Osteocyte (in vitro differentiated cells): ENCODE measurements around the gene TMEM205. TPM values are rescaled to one million over a fixed set of nuclear protein-coding genes. Genes with fewer than 3 reads are reported as not detected.
A peak's percentile ranks its signal among the peaks of the same experiment; 100 is the strongest.

Source experiments
- DNase-seq: peaks from one replicate; pipeline ENCODE4 v3.0.0; 2021; ENCODE audit warnings: mixed read lengths; ENCODE audit not compliant: unreplicated experiment; ENCODE audit errors: extremely low spot score
- H3K27ac Mint-ChIP-seq: one replicate; pipeline ENCODE4 v1.8.0; 2021; ENCODE audit warnings: mild to moderate bottlenecking, mixed read lengths; ENCODE audit not compliant: unreplicated experiment
- H3K27me3 Mint-ChIP-seq: one replicate; pipeline ENCODE4 v1.8.0; 2021; ENCODE audit warnings: mixed read lengths; ENCODE audit not compliant: unreplicated experiment
- H3K36me3 Mint-ChIP-seq: one replicate; pipeline ENCODE4 v1.8.0; 2021; ENCODE audit warnings: mixed read lengths; ENCODE audit not compliant: unreplicated experiment
- H3K4me1 Mint-ChIP-seq: one replicate; pipeline ENCODE4 v1.8.0; 2021; ENCODE audit warnings: mixed read lengths; ENCODE audit not compliant: unreplicated experiment
- H3K4me3 Mint-ChIP-seq: one replicate; pipeline ENCODE4 v1.8.0; 2021; ENCODE audit warnings: mild to moderate bottlenecking, moderate library complexity, mixed read lengths; ENCODE audit not compliant: unreplicated experiment
- H3K9me3 Mint-ChIP-seq: one replicate; pipeline ENCODE4 v1.8.0; 2021; ENCODE audit warnings: mixed read lengths; ENCODE audit not compliant: unreplicated experiment
- CTCF ChIP-seq: fragments of 200-600 bp; sonication (generic); IDR thresholded peaks from 2 replicates; pipeline ENCODE4 v1.5.0; 2021; ENCODE audit warnings: antibody characterized with exemption, mild to moderate bottlenecking, moderate library complexity
- total RNA-seq: library from RNA; stranded (reverse); gene quantifications from 2 replicates; pipeline ENCODE4 v1.2.1, GENCODE V29; 2021

TMEM205 gene
- total RNA-seq, 1 donor from 2014 or later = 57.4 TPM

- peaks cover 8% of the 10 kb centered on the region for H3K27me3 Mint-ChIP-seq
- H3K4me3 Mint-ChIP-seq = no peak overlapping the region
- H3K27ac Mint-ChIP-seq = peak overlapping the region; percentile 56
- no peak for DNase-seq
- H3K36me3 Mint-ChIP-seq = no peaks in the 10 kb centered on the region
- TF ChIP-seq CTCF = peak; percentile 68
- H3K9me3 Mint-ChIP-seq = no peaks in the 10 kb centered on the region
- H3K4me1 Mint-ChIP-seq = peaks cover 41% of the 10 kb centered on the region
Measured at GRCh38 chr19:11378319-11379189, 32.5 kb upstream of the TMEM205 start.

- Mint-ChIP-seq H3K9me3 (no peaks in the 10 kb centered on the region), H3K4me1 (peaks cover 40% of the 10 kb centered on the region), H3K27me3 (peaks cover 7% of the 10 kb centered on the region), H3K27ac (no peak overlapping the region), H3K36me3 (no peaks in the 10 kb centered on the region), H3K4me3 (no peak overlapping the region)
- TF ChIP-seq CTCF = no peak
- DNase-seq = no peak
Measured at GRCh38 chr19:11377756-11378155, 31.7 kb upstream of the TMEM205 start.

GRCh38 chr19:11377237-11377636 lies 31.2 kb upstream of the TMEM205 start:
- Mint-ChIP-seq H3K36me3 (no peaks in the 10 kb centered on the region), H3K27ac (peak overlapping the region; percentile 86), H3K4me3 (peak overlapping the region; percentile 21), H3K27me3 (peaks cover 4% of the 10 kb centered on the region), H3K9me3 (no peaks in the 10 kb centered on the region), H3K4me1 (peaks cover 38% of the 10 kb centered on the region)
- DNase-seq = no peak
- TF ChIP-seq CTCF = no peak

- no peak for TF ChIP-seq CTCF
- Mint-ChIP-seq H3K9me3 (no peaks in the 10 kb centered on the region), H3K27ac (no peak overlapping the region), H3K27me3 (no peaks in the 10 kb centered on the region), H3K4me1 (peaks cover 26% of the 10 kb centered on the region), H3K36me3 (no peaks in the 10 kb centered on the region), H3K4me3 (no peak overlapping the region)
- DNase-seq = no peak
Measured at GRCh38 chr19:11375143-11375948, 29.3 kb upstream of the TMEM205 start.
